K562 (cell line): ENCODE results near the gene TSGA10. TPM values are rescaled to one million over a fixed set of nuclear protein-coding genes. Genes with fewer than 3 reads are reported as not detected.

Experiments used
- BCL6 ChIP-seq: fragments of 250-450 bp; sonication (Bioruptor Pico); IDR thresholded peaks from 2 replicates; pipeline ENCODE4 v1.4.0; 2020
- EZH2 ChIP-seq: IDR thresholded peaks from 2 replicates; pipeline ENCODE4 v1.6.1; 2012; ENCODE audit warnings: low read depth, mild to moderate bottlenecking, inconsistent platforms, low read length, borderline replicate concordance
- GABPA ChIP-seq: fragments of 200-800 bp; sonication (Bioruptor generic); conservative IDR thresholded peaks from 2 replicates; pipeline ENCODE4 v1.6.1; 2016; ENCODE audit warnings: low read depth, missing genetic modification characterization, missing compliant biosample characterization
- HDGF ChIP-seq: fragments of 450-650 bp; IDR thresholded peaks from 2 replicates; pipeline ENCODE4 v1.6.1; 2016
- HOMEZ ChIP-seq: fragments of 250-450 bp; sonication (Bioruptor Pico); IDR thresholded peaks from 2 replicates; pipeline ENCODE4 v1.4.0; 2020; ENCODE audit warnings: mild to moderate bottlenecking, moderate library complexity
- JUND ChIP-seq, 2 experiments: IDR thresholded peaks; 2 replicates in 1 of 2; 3 replicates in 1 of 2; pipeline ENCODE4 v1.6.1; 2011; ENCODE audit warnings: borderline replicate concordance in 2 of 2, low read depth in 2 of 2, low read length in 2 of 2, improper control_type of control experiment in 1 of 2, missing biosample characterization in 1 of 2, missing genetic modification characterization in 1 of 2, missing genetic modification reagents in 1 of 2
- KLF6 ChIP-seq: fragments of 250-450 bp; sonication (Bioruptor Pico); IDR thresholded peaks from 2 replicates; pipeline ENCODE4 v1.4.0; 2020; ENCODE audit warnings: mild to moderate bottlenecking, moderate library complexity, borderline replicate concordance
- NCOA1 ChIP-seq: fragments of 450-650 bp; IDR thresholded peaks from 2 replicates; pipeline ENCODE4 v1.6.1; 2016; ENCODE audit warnings: low read depth
- NR2C2 ChIP-seq, 2 experiments: fragments of 200-800 bp in 1 of 2; sonication (Bioruptor generic) in 1 of 2; sonication (generic) in 1 of 2; formaldehyde crosslinking in 1 of 2; IDR thresholded peaks; 2 replicates each; pipeline versions ENCODE4 v1.6.1 to v1.8.0; 2016 to 2022; ENCODE audit warnings: mild to moderate bottlenecking in 1 of 2, missing compliant biosample characterization in 1 of 2, missing genetic modification characterization in 1 of 2, missing genetic modification reagents in 1 of 2
- PCBP2 ChIP-seq: fragments of 200-400 bp; formaldehyde crosslinking; IDR thresholded peaks from 2 replicates; pipeline ENCODE4 v1.6.1; 2018; ENCODE audit warnings: low read length, low read depth, mild to moderate bottlenecking, moderate library complexity; ENCODE audit not compliant: poor library complexity, severe bottlenecking
- PRPF4 ChIP-seq: fragments of 200-400 bp; formaldehyde crosslinking; IDR thresholded peaks from one replicate; pipeline ENCODE4 v1.6.1; 2017; ENCODE audit warnings: low read length, low read depth, mild to moderate bottlenecking; ENCODE audit not compliant: insufficient read depth, poor library complexity, severe bottlenecking
- PTBP1 ChIP-seq: fragments of 200-400 bp; formaldehyde crosslinking; IDR thresholded peaks from 2 replicates; pipeline ENCODE4 v1.6.1; 2017; ENCODE audit warnings: low read depth, low read length
- SETDB1 ChIP-seq: IDR thresholded peaks from one replicate; pipeline ENCODE4 v1.6.1; 2012; ENCODE audit warnings: low read length, control low read depth, inconsistent platforms
- TCF7L2 ChIP-seq: fragments of 150-350 bp; IDR thresholded peaks from 2 replicates; pipeline ENCODE4 v1.6.1; 2016; ENCODE audit warnings: low read depth, mild to moderate bottlenecking, low read length, moderate library complexity
- ZNF175 ChIP-seq: fragments of 200-800 bp; sonication (Bioruptor generic); IDR thresholded peaks from 2 replicates; pipeline ENCODE4 v1.6.1; 2016; ENCODE audit warnings: low read depth, mild to moderate bottlenecking, missing genetic modification characterization, missing compliant biosample characterization
- ZNF347 ChIP-seq: fragments of 450-650 bp; formaldehyde crosslinking; IDR thresholded peaks from 2 replicates; pipeline ENCODE4 v1.4.0; 2020; ENCODE audit warnings: low read depth, mild to moderate bottlenecking, moderate library complexity
- ZNF696 ChIP-seq: fragments of 250-450 bp; sonication (Bioruptor Pico); conservative IDR thresholded peaks from 2 replicates; pipeline ENCODE4 v1.4.0; 2020; ENCODE audit warnings: mild to moderate bottlenecking, moderate library complexity
- ZNF764 ChIP-seq: fragments of 250-450 bp; sonication (Bioruptor Pico); IDR thresholded peaks from 2 replicates; pipeline ENCODE4 v1.4.0; 2020; ENCODE audit warnings: low read depth, mild to moderate bottlenecking, moderate library complexity
- polyA plus RNA-seq, 8 experiments: library from polyadenylated mRNA; depleted of rRNA in 4 of 8; stranded (reverse) in 5 of 8; unstranded in 3 of 8; fragments of >200 nt; fragmentation: Nextera tagmentation in 2 of 8; fragmentation: Illumina TruSeq in 1 of 8; extraction: Ambion mirVana in 2 of 8; extraction: Trizol in 1 of 8; gene quantifications; 2 replicates each; pipeline versions ENCODE4 v1.2.1 to v1.2.3, GENCODE V29; 2011 to 2014; ENCODE audit warnings: inconsistent platforms in 1 of 8, missing spikeins in 1 of 8
- total RNA-seq, 7 experiments: library from RNA; depleted of rRNA in 6 of 7; stranded (reverse); fragments of >200 nt in 6 of 7; fragmentation: Illumina TruSeq in 2 of 7; extraction: Trizol in 2 of 7; gene quantifications; 2 replicates each; pipeline versions ENCODE4 v1.2.1 to v1.2.3, GENCODE V29; 2011 to 2021; ENCODE audit warnings: low replicate concordance in 1 of 7
- TF ChIP-seq, protein P1 (sequence below): fragments of 250-450 bp; sonication (Bioruptor Pico); IDR thresholded peaks from 2 replicates; pipeline ENCODE4 v1.8.0; 2021; ENCODE audit warnings: mild to moderate bottlenecking, moderate library complexity
- TF ChIP-seq, protein P2 (sequence below): sonication (generic); formaldehyde crosslinking; IDR thresholded peaks from 2 replicates; pipeline ENCODE4 v1.4.0; 2020; ENCODE audit warnings: mild to moderate bottlenecking, missing genetic modification reagents
- TF ChIP-seq, protein P3 (sequence below): sonication (generic); formaldehyde crosslinking; IDR thresholded peaks from 2 replicates; pipeline ENCODE4 v1.9.0; 2022; ENCODE audit warnings: mild to moderate bottlenecking, missing genetic modification reagents

The TSGA10 gene
- total and polyA plus RNA-seq, 9 of the 15 experiments (the other 6 are each of a cell fraction or from before 2014, with no cell fraction given) = 2.1 to 11.3 (median 3.2) TPM

DNA sequence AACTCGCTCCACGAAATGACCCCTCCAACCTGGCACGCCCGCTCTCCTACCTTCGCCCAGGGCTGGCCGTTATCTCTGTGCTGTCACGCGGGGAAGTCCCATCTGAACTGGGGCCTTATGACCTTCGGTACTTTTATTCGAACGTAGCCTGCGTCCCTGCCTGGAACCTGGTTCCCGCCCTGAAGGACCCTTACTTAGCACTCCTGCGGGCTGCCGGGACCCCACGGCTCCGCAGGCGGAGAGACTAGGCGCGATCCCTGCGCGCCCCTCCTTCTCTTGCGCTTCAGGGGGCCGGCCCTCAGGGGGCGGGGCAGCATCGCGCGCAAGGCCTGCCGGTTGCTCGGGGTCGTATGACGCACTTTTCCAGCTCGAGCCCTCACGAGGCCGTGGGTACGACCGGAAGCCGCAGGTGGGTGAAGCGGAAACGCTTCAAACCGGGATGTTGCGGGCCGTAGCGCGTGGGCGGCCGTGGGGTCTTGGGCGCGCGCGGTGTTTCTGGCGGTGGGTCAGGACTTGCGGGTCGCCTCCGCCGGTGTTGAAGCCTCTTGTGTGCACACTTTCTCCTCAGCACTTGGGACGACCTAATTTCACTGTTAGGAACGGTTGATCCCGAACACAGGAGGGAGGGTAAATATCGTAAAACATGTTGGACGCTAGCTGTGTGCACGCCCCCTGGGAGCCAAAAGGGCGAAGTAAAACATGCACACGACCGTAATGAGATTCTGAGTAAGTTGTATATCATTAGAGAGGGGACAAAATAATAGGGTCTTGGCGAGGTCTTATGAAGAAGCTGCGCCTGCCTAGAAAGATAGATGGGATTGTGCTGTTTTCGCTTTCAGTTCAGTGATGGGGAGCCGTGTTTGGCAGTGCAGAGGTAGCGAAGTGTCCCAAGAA is at the start of gene TSGA10, which contains the start of gene LIPT1 (continued):
- TF ChIP-seq PRPF4 = no peak
- no peak for TF ChIP-seq PCBP2
- no peak for TF ChIP-seq KLF6
- no peak for TF ChIP-seq BCL6 (CRISPR knock-in tag)
- no peak for TF ChIP-seq ZNF764 (CRISPR knock-in tag)
- TF ChIP-seq, protein P1, sequence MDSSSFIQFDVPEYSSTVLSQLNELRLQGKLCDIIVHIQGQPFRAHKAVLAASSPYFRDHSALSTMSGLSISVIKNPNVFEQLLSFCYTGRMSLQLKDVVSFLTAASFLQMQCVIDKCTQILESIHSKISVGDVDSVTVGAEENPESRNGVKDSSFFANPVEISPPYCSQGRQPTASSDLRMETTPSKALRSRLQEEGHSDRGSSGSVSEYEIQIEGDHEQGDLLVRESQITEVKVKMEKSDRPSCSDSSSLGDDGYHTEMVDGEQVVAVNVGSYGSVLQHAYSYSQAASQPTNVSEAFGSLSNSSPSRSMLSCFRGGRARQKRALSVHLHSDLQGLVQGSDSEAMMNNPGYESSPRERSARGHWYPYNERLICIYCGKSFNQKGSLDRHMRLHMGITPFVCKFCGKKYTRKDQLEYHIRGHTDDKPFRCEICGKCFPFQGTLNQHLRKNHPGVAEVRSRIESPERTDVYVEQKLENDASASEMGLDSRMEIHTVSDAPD (CRISPR knock-in tag) = no peak
- peak; percentile 95 for TF ChIP-seq GABPA (tag)
- no peak for TF ChIP-seq ZNF175 (CRISPR knock-in tag)
- no peak for TF ChIP-seq EZH2
- TF ChIP-seq, protein P2, sequence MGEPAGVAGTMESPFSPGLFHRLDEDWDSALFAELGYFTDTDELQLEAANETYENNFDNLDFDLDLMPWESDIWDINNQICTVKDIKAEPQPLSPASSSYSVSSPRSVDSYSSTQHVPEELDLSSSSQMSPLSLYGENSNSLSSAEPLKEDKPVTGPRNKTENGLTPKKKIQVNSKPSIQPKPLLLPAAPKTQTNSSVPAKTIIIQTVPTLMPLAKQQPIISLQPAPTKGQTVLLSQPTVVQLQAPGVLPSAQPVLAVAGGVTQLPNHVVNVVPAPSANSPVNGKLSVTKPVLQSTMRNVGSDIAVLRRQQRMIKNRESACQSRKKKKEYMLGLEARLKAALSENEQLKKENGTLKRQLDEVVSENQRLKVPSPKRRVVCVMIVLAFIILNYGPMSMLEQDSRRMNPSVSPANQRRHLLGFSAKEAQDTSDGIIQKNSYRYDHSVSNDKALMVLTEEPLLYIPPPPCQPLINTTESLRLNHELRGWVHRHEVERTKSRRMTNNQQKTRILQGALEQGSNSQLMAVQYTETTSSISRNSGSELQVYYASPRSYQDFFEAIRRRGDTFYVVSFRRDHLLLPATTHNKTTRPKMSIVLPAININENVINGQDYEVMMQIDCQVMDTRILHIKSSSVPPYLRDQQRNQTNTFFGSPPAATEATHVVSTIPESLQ = 0 out of 2 replicates have a peak, but pooled peaks have one; percentile 32
- TF ChIP-seq NR2C2 (CRISPR knock-in tag; IDR thresholded peaks at IDR 0.05) = peak; percentile 67; the same call in 1 of the 2 replicates
- TF ChIP-seq NR2C2 (tag; IDR thresholded peaks at IDR 0.05) = peak; percentile 91
- peak; percentile 77 for TF ChIP-seq JUND (IDR thresholded peaks at IDR 0.05; ENCODE audit: borderline replicate concordance, low read depth, low read length)
- TF ChIP-seq JUND (tag; IDR thresholded peaks at IDR 0.05; ENCODE audit: borderline replicate concordance, low read depth, low read length) = peak; percentile 54; the same call in 1 of the 3 replicates
- TF ChIP-seq ZNF347 = no peak
- TF ChIP-seq SETDB1 = no peak
- TF ChIP-seq, protein P3, sequence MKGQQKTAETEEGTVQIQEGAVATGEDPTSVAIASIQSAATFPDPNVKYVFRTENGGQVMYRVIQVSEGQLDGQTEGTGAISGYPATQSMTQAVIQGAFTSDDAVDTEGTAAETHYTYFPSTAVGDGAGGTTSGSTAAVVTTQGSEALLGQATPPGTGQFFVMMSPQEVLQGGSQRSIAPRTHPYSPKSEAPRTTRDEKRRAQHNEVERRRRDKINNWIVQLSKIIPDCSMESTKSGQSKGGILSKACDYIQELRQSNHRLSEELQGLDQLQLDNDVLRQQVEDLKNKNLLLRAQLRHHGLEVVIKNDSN = peak; percentile 68
- no peak for TF ChIP-seq HDGF
- TF ChIP-seq TCF7L2 = no peak
- no peak for TF ChIP-seq HOMEZ
- no peak for TF ChIP-seq PTBP1
- TF ChIP-seq ZNF696 (CRISPR knock-in tag) = no peak
- TF ChIP-seq NCOA1 = no peak; the same call in 1 of the 2 replicates
